MCF 10A (cell line): ENCODE data around the gene ACTA1. TPM values are rescaled to one million over a fixed set of nuclear protein-coding genes. Genes with fewer than 3 reads are reported as not detected.

Experiments
- BruUV-seq: library from RNA; stranded (reverse); fragments of 400-500 nt; replicated peaks from 2 replicates; lab custom pipeline; 2021; lab: Mats Ljungman, UMichigan
- CTCF ChIA-PET: fragments of 300-600 bp; sonication (Branson Sonifier 250); formaldehyde crosslinking; extraction: SDS; loops from one replicate; lab custom pipeline; 2021; ENCODE audit warnings: antibody characterized with exemption, inconsistent platforms; lab: Yijun Ruan, JAX
- POLR2A ChIA-PET: fragments of 300-600, 350-650 bp; sonication (Branson Sonifier 250); formaldehyde crosslinking; extraction: SDS; loops from one replicate; lab custom pipeline; 2020; ENCODE audit warnings: antibody characterized with exemption, inconsistent platforms; lab: Yijun Ruan, JAX
- DNase-seq: peaks from one replicate; pipeline ENCODE4 v3.0.0-alpha.2; 2018; ENCODE audit not compliant: unreplicated experiment
- H3K27ac Mint-ChIP-seq: one replicate; pipeline ENCODE4 v1.8.0; 2022; ENCODE audit warnings: mild to moderate bottlenecking, low read depth, mixed read lengths; ENCODE audit not compliant: unreplicated experiment
- H3K27me3 Mint-ChIP-seq: one replicate; pipeline ENCODE4 v1.8.0; 2022; ENCODE audit warnings: mixed read lengths; ENCODE audit not compliant: insufficient read depth, unreplicated experiment
- H3K36me3 Mint-ChIP-seq: one replicate; pipeline ENCODE4 v1.8.0; 2022; ENCODE audit warnings: mild to moderate bottlenecking, moderate library complexity, mixed read lengths; ENCODE audit not compliant: insufficient read depth, unreplicated experiment
- H3K4me1 Mint-ChIP-seq: one replicate; pipeline ENCODE4 v1.8.0; 2022; ENCODE audit warnings: mixed read lengths; ENCODE audit not compliant: insufficient read depth, unreplicated experiment
- H3K4me3 Mint-ChIP-seq: one replicate; pipeline ENCODE4 v1.8.0; 2022; ENCODE audit warnings: mild to moderate bottlenecking, moderate library complexity, mixed read lengths; ENCODE audit not compliant: unreplicated experiment
- H3K9me3 Mint-ChIP-seq: one replicate; pipeline ENCODE4 v1.8.0; 2022; ENCODE audit warnings: mixed read lengths; ENCODE audit not compliant: unreplicated experiment
- intact Hi-C: fragments of 100-400 bp; cut with micrococcal nuclease; formaldehyde crosslinking; loops from 2 replicates; pipeline ENCODE4 v1.14.1; 2022
- total RNA-seq: library from RNA; stranded (reverse); gene quantifications from 2 replicates; pipeline ENCODE4 v1.2.3, GENCODE V29; 2022
- TF ChIP-seq, protein P1 (sequence below): fragments of 200-600 bp; IDR thresholded peaks from one replicate; pipeline ENCODE4 v1.8.0; 2022; ENCODE audit warnings: antibody characterized with exemption, mild to moderate bottlenecking; ENCODE audit not compliant: unreplicated experiment

Gene ACTA1
- total RNA-seq, 1 experiment from 2014 or later: not detected

DNA sequence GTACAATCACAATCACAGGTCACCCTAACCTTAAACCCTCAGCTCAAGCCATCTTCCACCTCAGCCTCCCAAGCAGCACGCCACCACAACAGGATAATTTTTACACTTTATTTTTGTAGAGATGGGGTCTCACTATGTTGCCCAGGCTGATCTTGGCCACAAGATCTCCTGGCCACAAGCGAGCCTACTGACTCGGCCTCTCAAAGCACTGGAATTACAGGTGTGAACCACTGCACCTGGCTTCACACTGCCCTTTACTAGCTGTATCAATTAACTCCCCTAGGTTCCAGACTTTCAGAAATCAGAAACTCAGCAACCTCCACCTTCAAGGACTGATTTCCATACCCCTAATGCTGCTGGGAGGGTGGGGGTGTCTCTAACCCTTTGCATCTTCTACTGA is 37.3 kb upstream of the ACTA1 start:
- BruUV-seq: no TSS peak
- CTCF ChIA-PET: interaction anchor here (1.5 kb wide), 1 partner anchor 10 kb away, joined by 10 read pairs; no protein-coding TSS in a partner anchor

DNA sequence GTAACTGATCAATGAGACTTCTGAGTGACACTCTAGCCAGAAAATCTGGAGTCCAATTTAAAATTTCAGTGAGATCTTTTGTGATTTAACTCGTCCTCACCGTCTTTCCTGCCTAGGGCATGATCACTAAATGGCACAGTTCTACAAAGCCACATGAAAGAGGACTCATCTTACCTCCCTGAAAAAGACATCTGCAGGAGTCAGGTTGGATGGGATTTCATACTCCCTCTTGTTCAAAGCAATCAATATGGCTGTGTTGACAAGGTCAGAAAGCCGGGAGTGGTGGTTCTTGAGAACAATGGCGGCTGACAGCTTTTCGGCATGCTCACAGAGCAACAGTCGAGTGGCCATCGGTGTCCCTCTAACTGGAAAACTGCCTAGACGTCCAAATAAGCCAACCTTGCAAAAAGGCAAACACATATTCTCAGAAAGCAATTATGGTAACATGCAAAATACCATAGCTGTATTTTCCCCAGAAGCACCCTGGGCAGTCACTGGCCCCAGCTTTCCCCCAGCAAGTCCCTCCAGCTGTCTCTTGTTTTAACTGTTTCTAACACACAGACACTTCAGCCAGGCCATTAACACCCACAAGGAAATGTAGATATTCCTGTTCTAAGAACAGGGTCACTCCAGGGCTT is 36.6 kb upstream of the ACTA1 start:
- ChIA-PET POLR2A (interaction anchor here (0.7 kb wide), 1 partner anchor 14 kb away, joined by 3 read pairs; no protein-coding TSS in a partner anchor), CTCF (interaction anchor here (0.6 to 5.0 kb wide), 4 partner anchors 9 to 1660 kb away, joined by 3 to 50 read pairs (median 6); no protein-coding TSS in a partner anchor)
- intact Hi-C loops: no loop called here
- Mint-ChIP-seq H3K9me3 (no peaks in the 10 kb centered on the region), H3K4me3 (no peak overlapping the region), H3K27ac (no peak overlapping the region), H3K36me3 (peaks cover 93% of the 10 kb centered on the region), H3K27me3 (no peaks in the 10 kb centered on the region), H3K4me1 (no peaks in the 10 kb centered on the region)
- no TSS peak for BruUV-seq
- TF ChIP-seq, protein P1, sequence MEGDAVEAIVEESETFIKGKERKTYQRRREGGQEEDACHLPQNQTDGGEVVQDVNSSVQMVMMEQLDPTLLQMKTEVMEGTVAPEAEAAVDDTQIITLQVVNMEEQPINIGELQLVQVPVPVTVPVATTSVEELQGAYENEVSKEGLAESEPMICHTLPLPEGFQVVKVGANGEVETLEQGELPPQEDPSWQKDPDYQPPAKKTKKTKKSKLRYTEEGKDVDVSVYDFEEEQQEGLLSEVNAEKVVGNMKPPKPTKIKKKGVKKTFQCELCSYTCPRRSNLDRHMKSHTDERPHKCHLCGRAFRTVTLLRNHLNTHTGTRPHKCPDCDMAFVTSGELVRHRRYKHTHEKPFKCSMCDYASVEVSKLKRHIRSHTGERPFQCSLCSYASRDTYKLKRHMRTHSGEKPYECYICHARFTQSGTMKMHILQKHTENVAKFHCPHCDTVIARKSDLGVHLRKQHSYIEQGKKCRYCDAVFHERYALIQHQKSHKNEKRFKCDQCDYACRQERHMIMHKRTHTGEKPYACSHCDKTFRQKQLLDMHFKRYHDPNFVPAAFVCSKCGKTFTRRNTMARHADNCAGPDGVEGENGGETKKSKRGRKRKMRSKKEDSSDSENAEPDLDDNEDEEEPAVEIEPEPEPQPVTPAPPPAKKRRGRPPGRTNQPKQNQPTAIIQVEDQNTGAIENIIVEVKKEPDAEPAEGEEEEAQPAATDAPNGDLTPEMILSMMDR: no peak
- no peak for DNase-seq

More for the DNA sequence above, 37.3 kb upstream of the ACTA1 start:
- H3K4me3 Mint-ChIP-seq: no peak overlapping the region
- H3K27me3 Mint-ChIP-seq: no peaks in the 10 kb centered on the region
- no peak overlapping the region for H3K27ac Mint-ChIP-seq
- TF ChIP-seq, protein P1: no peak
- DNase-seq: no peak
- no peaks in the 10 kb centered on the region for H3K4me1 Mint-ChIP-seq
- H3K9me3 Mint-ChIP-seq: no peaks in the 10 kb centered on the region
- intact Hi-C loops: no loop called here
- POLR2A ChIA-PET: interaction anchor here (0.7 kb wide), 1 partner anchor 14 kb away, joined by 3 read pairs; no protein-coding TSS in a partner anchor
- H3K36me3 Mint-ChIP-seq: peaks cover 93% of the 10 kb centered on the region

DNA sequence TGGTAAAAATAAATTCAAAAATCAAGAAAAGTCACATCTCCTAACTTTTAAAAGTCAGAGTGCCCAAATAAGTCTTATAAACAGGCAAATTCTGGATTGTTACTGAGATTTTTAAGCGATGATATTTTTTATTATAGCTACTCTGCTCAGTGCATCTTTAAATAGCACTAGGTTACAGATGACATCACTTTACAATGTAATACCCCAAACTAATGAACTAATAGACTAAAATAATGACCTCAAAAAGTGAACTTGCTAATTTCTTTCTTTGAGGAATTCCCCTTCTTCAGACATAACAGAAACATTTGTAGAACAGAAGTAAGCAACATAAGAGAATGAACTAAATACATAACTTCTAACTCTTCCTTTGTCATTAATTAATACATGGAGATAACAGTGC is 33.0 kb upstream of the ACTA1 start:
- DNase-seq: no peak
- H3K4me1 Mint-ChIP-seq: no peaks in the 10 kb centered on the region
- intact Hi-C loops: no loop called here
- H3K27me3 Mint-ChIP-seq: no peaks in the 10 kb centered on the region
- ChIA-PET POLR2A (no interaction called here), CTCF (interaction anchor here (0.7 to 5.0 kb wide), 6 partner anchors 9 to 213 kb away, joined by 3 to 50 read pairs (median 4); no protein-coding TSS in a partner anchor)
- no peak overlapping the region for H3K27ac Mint-ChIP-seq
- H3K9me3 Mint-ChIP-seq: no peaks in the 10 kb centered on the region
- peaks cover 95% of the 10 kb centered on the region for H3K36me3 Mint-ChIP-seq
- no peak overlapping the region for H3K4me3 Mint-ChIP-seq
- no TSS peak for BruUV-seq
- TF ChIP-seq, protein P1: no peak

DNA sequence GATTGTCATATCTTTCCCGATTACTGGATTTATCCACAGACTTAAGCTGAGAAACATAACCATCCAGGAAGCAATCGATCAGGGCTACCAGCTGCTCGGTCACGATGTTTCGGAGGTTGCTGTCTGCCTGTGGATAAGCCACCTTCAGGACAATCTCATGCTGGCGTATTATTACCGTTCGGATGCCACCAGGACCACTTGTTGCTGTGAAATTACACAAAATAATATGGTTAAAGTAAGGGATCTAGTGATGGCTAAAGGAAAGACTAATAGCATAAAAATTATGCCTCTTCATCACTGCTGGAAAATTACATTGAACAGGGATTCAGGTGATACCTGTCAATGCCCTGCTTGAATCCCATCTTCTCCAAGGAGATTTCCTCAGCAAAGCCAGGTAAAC is 30.8 kb upstream of the ACTA1 start:
- Mint-ChIP-seq H3K4me3 (no peak overlapping the region), H3K27ac (no peak overlapping the region), H3K27me3 (no peaks in the 10 kb centered on the region), H3K36me3 (peaks cover 97% of the 10 kb centered on the region), H3K9me3 (no peaks in the 10 kb centered on the region), H3K4me1 (no peaks in the 10 kb centered on the region)
- POLR2A ChIA-PET: interaction anchor here (1.3 kb wide), 1 partner anchor 9 kb away, joined by 4 read pairs; no protein-coding TSS in a partner anchor
- CTCF ChIA-PET: interaction anchor here (0.7 to 1.7 kb wide), 7 partner anchors 12 to 235 kb away, joined by 3 to 11 read pairs (median 4); no protein-coding TSS in a partner anchor
- DNase-seq: no peak
- TF ChIP-seq, protein P1: no peak
- no TSS peak for BruUV-seq
- intact Hi-C loops: no loop called here
